ENCODE results near the gene DUSP5. TPM values are rescaled to one million over a fixed set of nuclear protein-coding genes. Genes with fewer than 3 reads are reported as not detected.

DUSP5 gene
- polyA plus RNA-seq, 3 donors: 2.0 to 65.3 (median 3.9) TPM

DNA sequence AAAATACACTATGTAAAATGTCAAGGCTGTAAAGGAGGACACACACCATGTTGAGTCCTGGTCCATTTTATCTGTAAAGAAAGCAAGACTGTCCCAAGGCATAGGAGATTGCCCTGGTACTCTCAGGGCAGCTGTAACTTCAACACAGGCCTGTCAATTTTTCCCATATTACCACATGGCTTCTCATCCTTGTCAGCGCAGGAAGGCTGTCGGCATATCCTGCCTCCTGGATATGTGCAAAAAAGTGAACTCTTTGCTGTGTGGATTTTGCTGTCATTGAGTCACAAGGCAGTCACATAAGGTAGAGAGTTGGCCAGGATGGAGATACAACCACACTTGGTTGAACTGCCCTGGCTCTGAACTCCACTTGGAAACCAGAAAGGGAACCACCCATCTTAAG is 8.7 kb downstream of the DUSP5 start:
- Histone ChIP-seq H3K27ac (ENCODE audit: low read depth in 1 of 2, low read length in 2 of 2) (no peak overlapping the region), H3K4me2 (replicated peaks; ENCODE audit: extremely low read depth, low read length, poor library complexity, severe bottlenecking) (no peak overlapping the region), H3K9ac (ENCODE audit: insufficient read depth, low read length, poor library complexity, severe bottlenecking) (no peak overlapping the region), H2AFZ (ENCODE audit: insufficient read depth, low read depth, low read length, poor library complexity, severe bottlenecking) (no peak overlapping the region), H3K9me3 (replicated peaks in 1 of 2; ENCODE audit: control insufficient read depth in 1 of 2, insufficient read depth in 1 of 2, low read length in 2 of 2) (no peaks in the 10 kb centered on the region), H3K4me1 (ENCODE audit: control insufficient read depth in 1 of 2, insufficient read depth in 2 of 2, low read length in 2 of 2) (peaks cover 49 to 55% of the 10 kb centered on the region in 2 donors), H3K79me2 (ENCODE audit: insufficient read depth, low read length) (no peaks in the 10 kb centered on the region), H3K36me3 (replicated peaks in 1 of 2; ENCODE audit: control insufficient read depth in 1 of 2, insufficient read depth in 2 of 2, low read length in 2 of 2) (peaks cover 0 to 31% of the 10 kb centered on the region in 2 donors), H3K27me3 (ENCODE audit: control insufficient read depth in 2 of 2, insufficient read depth in 2 of 2, low read length in 2 of 2) (no peaks in the 10 kb centered on the region), H3K4me3 (replicated peaks in 1 of 3; ENCODE audit: low read depth in 2 of 3, low read length in 3 of 3) (no peak overlapping the region), H4K20me1 (ENCODE audit: insufficient read depth, low read length) (peaks cover 23% of the 10 kb centered on the region)
- Mint-ChIP-seq H3K9me3 (peaks cover 0 to 2% (median 0%) of the 10 kb centered on the region in 7 donors), H3K27me3 (ENCODE audit: low read depth in 3 of 3) (peaks cover 2 to 5% (median 5%) of the 10 kb centered on the region in 3 donors), H3K4me3 (peak overlapping the region in 1 of 2 donors; percentile 5), H3K36me3 (peaks cover 38 to 67% of the 10 kb centered on the region in 2 donors), H3K4me1 (peaks cover 62% of the 10 kb centered on the region), H3K27ac (no peak overlapping the region)
- no peak for TF ChIP-seq CTCF (IDR thresholded peaks at IDR 0.05)
- intact Hi-C loops (cut with micrococcal nuclease): loop anchor here in 1 of 2 donors (10.0 kb wide), 1 partner anchor 432 kb away; no protein-coding TSS in a partner anchor
- no peak for DNase-seq
- WGBS (ENCODE audit: insufficient coverage): no CpG with 5 or more reads among the region's 2 CpGs

- intact Hi-C loops (cut with micrococcal nuclease): loop anchor here in 1 of 2 donors (10.0 kb wide), 1 partner anchor 433 kb away; no protein-coding TSS in a partner anchor
- Histone ChIP-seq H3K36me3 (replicated peaks in 1 of 2; ENCODE audit: control insufficient read depth in 1 of 2, insufficient read depth in 2 of 2, low read length in 2 of 2) (peaks cover 0 to 31% of the 10 kb centered on the region in 2 donors), H3K4me1 (ENCODE audit: control insufficient read depth in 1 of 2, insufficient read depth in 2 of 2, low read length in 2 of 2) (peaks cover 40 to 46% of the 10 kb centered on the region in 2 donors), H2AFZ (ENCODE audit: insufficient read depth, low read depth, low read length, poor library complexity, severe bottlenecking) (no peak overlapping the region), H3K9ac (ENCODE audit: insufficient read depth, low read length, poor library complexity, severe bottlenecking) (no peak overlapping the region), H3K27me3 (ENCODE audit: control insufficient read depth in 2 of 2, insufficient read depth in 2 of 2, low read length in 2 of 2) (no peaks in the 10 kb centered on the region), H3K4me3 (replicated peaks in 1 of 3; ENCODE audit: low read depth in 2 of 3, low read length in 3 of 3) (no peak overlapping the region), H3K9me3 (replicated peaks in 1 of 2; ENCODE audit: control insufficient read depth in 1 of 2, insufficient read depth in 1 of 2, low read length in 2 of 2) (no peaks in the 10 kb centered on the region), H3K79me2 (ENCODE audit: insufficient read depth, low read length) (no peaks in the 10 kb centered on the region), H3K27ac (ENCODE audit: low read depth in 1 of 2, low read length in 2 of 2) (no peak overlapping the region), H4K20me1 (ENCODE audit: insufficient read depth, low read length) (peaks cover 19% of the 10 kb centered on the region), H3K4me2 (replicated peaks; ENCODE audit: extremely low read depth, low read length, poor library complexity, severe bottlenecking) (no peak overlapping the region)
- H3K9me3 Mint-ChIP-seq: peaks cover 0 to 5% (median 0%) of the 10 kb centered on the region in 7 donors
- H3K36me3 Mint-ChIP-seq: peaks cover 40 to 69% of the 10 kb centered on the region in 2 donors
- peaks cover 2 to 6% (median 5%) of the 10 kb centered on the region in 3 donors for H3K27me3 Mint-ChIP-seq (ENCODE audit: low read depth in 3 of 3)
- TF ChIP-seq CTCF (IDR thresholded peaks at IDR 0.05): no peak
- no peak overlapping the region for H3K27ac Mint-ChIP-seq
- no peak overlapping the region for H3K4me3 Mint-ChIP-seq
- H3K4me1 Mint-ChIP-seq: peaks cover 56% of the 10 kb centered on the region
- WGBS (ENCODE audit: insufficient coverage): 91% methylated on average over 5 of the region's 6 CpGs
- DNase-seq: no peak
Observed at GRCh38 chr10:110507346-110507745, 9.6 kb downstream of the DUSP5 start.
